ENCODE data around the gene NPAS4.

- TF ChIP-seq, protein P1, sequence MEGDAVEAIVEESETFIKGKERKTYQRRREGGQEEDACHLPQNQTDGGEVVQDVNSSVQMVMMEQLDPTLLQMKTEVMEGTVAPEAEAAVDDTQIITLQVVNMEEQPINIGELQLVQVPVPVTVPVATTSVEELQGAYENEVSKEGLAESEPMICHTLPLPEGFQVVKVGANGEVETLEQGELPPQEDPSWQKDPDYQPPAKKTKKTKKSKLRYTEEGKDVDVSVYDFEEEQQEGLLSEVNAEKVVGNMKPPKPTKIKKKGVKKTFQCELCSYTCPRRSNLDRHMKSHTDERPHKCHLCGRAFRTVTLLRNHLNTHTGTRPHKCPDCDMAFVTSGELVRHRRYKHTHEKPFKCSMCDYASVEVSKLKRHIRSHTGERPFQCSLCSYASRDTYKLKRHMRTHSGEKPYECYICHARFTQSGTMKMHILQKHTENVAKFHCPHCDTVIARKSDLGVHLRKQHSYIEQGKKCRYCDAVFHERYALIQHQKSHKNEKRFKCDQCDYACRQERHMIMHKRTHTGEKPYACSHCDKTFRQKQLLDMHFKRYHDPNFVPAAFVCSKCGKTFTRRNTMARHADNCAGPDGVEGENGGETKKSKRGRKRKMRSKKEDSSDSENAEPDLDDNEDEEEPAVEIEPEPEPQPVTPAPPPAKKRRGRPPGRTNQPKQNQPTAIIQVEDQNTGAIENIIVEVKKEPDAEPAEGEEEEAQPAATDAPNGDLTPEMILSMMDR (IDR thresholded peaks at IDR 0.05): no peak
- no peak for TF ChIP-seq POLR2A (IDR thresholded peaks at IDR 0.05)
These were observed 5.5 kb downstream of the NPAS4 start for GRCh38 chr11:66426314-66426713.

Measured in esophagus squamous epithelium (tissue), 4 donors.